ENCODE measurements around the gene TOP2A.

TOP2A gene

GRCh38 chr17:40457964-40458791, 40.5 kb upstream of the TOP2A start:
- no peak overlapping the region for H3K27ac ChIP-seq
- TF ChIP-seq, protein P1, sequence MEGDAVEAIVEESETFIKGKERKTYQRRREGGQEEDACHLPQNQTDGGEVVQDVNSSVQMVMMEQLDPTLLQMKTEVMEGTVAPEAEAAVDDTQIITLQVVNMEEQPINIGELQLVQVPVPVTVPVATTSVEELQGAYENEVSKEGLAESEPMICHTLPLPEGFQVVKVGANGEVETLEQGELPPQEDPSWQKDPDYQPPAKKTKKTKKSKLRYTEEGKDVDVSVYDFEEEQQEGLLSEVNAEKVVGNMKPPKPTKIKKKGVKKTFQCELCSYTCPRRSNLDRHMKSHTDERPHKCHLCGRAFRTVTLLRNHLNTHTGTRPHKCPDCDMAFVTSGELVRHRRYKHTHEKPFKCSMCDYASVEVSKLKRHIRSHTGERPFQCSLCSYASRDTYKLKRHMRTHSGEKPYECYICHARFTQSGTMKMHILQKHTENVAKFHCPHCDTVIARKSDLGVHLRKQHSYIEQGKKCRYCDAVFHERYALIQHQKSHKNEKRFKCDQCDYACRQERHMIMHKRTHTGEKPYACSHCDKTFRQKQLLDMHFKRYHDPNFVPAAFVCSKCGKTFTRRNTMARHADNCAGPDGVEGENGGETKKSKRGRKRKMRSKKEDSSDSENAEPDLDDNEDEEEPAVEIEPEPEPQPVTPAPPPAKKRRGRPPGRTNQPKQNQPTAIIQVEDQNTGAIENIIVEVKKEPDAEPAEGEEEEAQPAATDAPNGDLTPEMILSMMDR (conservative IDR thresholded peaks at IDR 0.05): no peak

- TF ChIP-seq, protein P1 (conservative IDR thresholded peaks at IDR 0.05): no peak
- no peak overlapping the region for H3K27ac ChIP-seq
Observed at GRCh38 chr17:40457369-40457768, 39.7 kb upstream of the TOP2A start.

- no peak overlapping the region for H3K27ac ChIP-seq
- TF ChIP-seq, protein P1 (conservative IDR thresholded peaks at IDR 0.05): no peak
Observed at GRCh38 chr17:40456396-40456951, 38.8 kb upstream of the TOP2A start.

GRCh38 chr17:40454613-40454995, 36.9 kb upstream of the TOP2A start:
- H3K27ac ChIP-seq: no peak overlapping the region
- TF ChIP-seq, protein P1 (conservative IDR thresholded peaks at IDR 0.05): no peak

- TF ChIP-seq, protein P1 (conservative IDR thresholded peaks at IDR 0.05): no peak
- H3K27ac ChIP-seq: no peak overlapping the region
Observed at GRCh38 chr17:40453881-40454612, 36.4 kb upstream of the TOP2A start.

GRCh38 chr17:40452921-40453378, 35.3 kb upstream of the TOP2A start:
- TF ChIP-seq, protein P1 (conservative IDR thresholded peaks at IDR 0.05): no peak
- H3K27ac ChIP-seq: no peak overlapping the region

DNA sequence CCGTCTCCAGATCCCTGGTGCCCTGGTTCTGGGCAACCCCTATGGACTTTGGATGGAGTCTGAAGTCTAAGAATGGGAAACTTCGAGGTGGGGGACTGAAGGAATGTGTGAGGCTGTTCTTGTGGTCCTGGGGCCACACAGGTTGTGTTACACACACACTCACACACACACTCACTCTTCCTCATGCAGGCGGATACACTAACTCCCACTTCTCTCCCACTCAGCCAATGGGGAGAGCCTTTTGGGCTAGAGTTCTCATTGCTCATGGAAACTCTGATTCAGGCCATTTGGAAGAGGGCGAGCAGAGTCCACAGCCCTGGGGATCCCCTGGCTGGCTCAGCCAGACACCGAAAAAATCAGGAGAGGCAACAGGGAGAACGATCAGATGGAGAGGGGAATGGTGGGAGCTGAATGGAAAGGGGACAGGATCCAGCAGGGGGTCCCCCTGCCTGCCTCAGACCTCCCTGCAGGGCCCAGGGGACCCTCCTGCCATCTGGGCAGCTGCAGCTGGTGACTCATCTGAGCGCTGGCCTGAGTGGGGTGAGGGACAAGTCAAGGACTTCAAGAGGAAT, 34.6 kb upstream of the TOP2A start:
- TF ChIP-seq, protein P1 (conservative IDR thresholded peaks at IDR 0.05): no peak
- H3K27ac ChIP-seq: no peak overlapping the region
